Mammary epithelial cell (primary cell): Measurements from ENCODE around the gene PCDHGB1.

Experiments used
- CTCF ChIP-seq, 2 donors: IDR thresholded peaks in 1 of 2; conservative IDR thresholded peaks in 1 of 2; 2 replicates each; pipeline ENCODE4 v1.5.1; 2011 to 2012; ENCODE audit warnings: inconsistent platforms in 2 of 2, low read length in 2 of 2, mild to moderate bottlenecking in 2 of 2, control low read depth in 1 of 2, low read depth in 1 of 2; ENCODE audit not compliant: insufficient read depth in 1 of 2; ENCODE audit errors: extremely low read depth in 1 of 2
- EZH2 ChIP-seq: IDR thresholded peaks from 2 replicates; pipeline ENCODE4 v1.6.1; 2012; ENCODE audit warnings: low read length, inconsistent platforms, borderline replicate concordance

GRCh38 chr5:141363952-141364660 lies 14.2 kb downstream of the PCDHGB1 start, which contains the start of gene PCDHGA5:
- peak in 1 of 2 donors; percentile 13 for TF ChIP-seq CTCF (conservative IDR thresholded peaks at IDR 0.05 in 1 of 2, IDR thresholded peaks at IDR 0.05 in 1 of 2; ENCODE audit: extremely low read depth in 1 of 2, insufficient read depth in 1 of 2, low read depth in 1 of 2, low read length in 2 of 2)
- no peak for TF ChIP-seq EZH2
